ENCODE data around the gene SPATA31C1.
"Not testable (repeated sequence)": the region's sequence is repeated elsewhere in the genome, so short reads cannot be mapped to it uniquely, and the experiment has no call there.

Gene SPATA31C1

GRCh38 chr9:87937918-87938317 lies 20.2 kb downstream of the SPATA31C1 start:
- DNase-seq (ENCODE audit: low read depth, low spot score), result not testable (repeated sequence)

GRCh38 chr9:87938336-87938735 lies 20.6 kb downstream of the SPATA31C1 start:
- DNase-seq (ENCODE audit: low read depth, low spot score), result not testable (repeated sequence)

- DNase-seq (ENCODE audit: low read depth, low spot score), result not testable (repeated sequence)
Measured at GRCh38 chr9:87939096-87939495, 21.3 kb downstream of the SPATA31C1 start.

GRCh38 chr9:87944096-87944495 lies 26.3 kb downstream of the SPATA31C1 start:
- DNase-seq (ENCODE audit: low read depth, low spot score), result peak; percentile 27

- DNase-seq (ENCODE audit: low read depth, low spot score), result no peak
Measured at GRCh38 chr9:87944682-87945081, 26.9 kb downstream of the SPATA31C1 start.

- DNase-seq (ENCODE audit: low read depth, low spot score), result no peak
Measured at GRCh38 chr9:87950296-87950695, 32.5 kb downstream of the SPATA31C1 start.

- DNase-seq (ENCODE audit: low read depth, low spot score), result peak; percentile 62
Measured at GRCh38 chr9:87950765-87951488, 33.2 kb downstream of the SPATA31C1 start.

- no peak for DNase-seq (ENCODE audit: low read depth, low spot score)
Measured at GRCh38 chr9:87954230-87954629, 36.5 kb downstream of the SPATA31C1 start.

- DNase-seq (ENCODE audit: low read depth, low spot score), result no peak
Measured at GRCh38 chr9:87957839-87958238, 40.1 kb downstream of the SPATA31C1 start.

- no peak for DNase-seq (ENCODE audit: low read depth, low spot score)
Measured at GRCh38 chr9:87958591-87958990, 40.8 kb downstream of the SPATA31C1 start.

- peak; percentile 62 for DNase-seq (ENCODE audit: low read depth, low spot score)
Measured at GRCh38 chr9:87959916-87960581, 42.3 kb downstream of the SPATA31C1 start.

GRCh38 chr9:87963770-87964169 lies 46.0 kb downstream of the SPATA31C1 start:
- no peak for DNase-seq (ENCODE audit: low read depth, low spot score)

GRCh38 chr9:87964826-87965225 lies 47.1 kb downstream of the SPATA31C1 start:
- DNase-seq (ENCODE audit: low read depth, low spot score), result no peak

GRCh38 chr9:87968155-87968554 lies 50.4 kb downstream of the SPATA31C1 start:
- no peak for DNase-seq (ENCODE audit: low read depth, low spot score)

GRCh38 chr9:87970602-87971001 lies 52.8 kb downstream of the SPATA31C1 start:
- no peak for DNase-seq (ENCODE audit: low read depth, low spot score)

GRCh38 chr9:87973122-87973521 lies 55.4 kb downstream of the SPATA31C1 start:
- DNase-seq (ENCODE audit: low read depth, low spot score), result no peak
